Esophagus squamous epithelium (tissue), 4 donors: ENCODE results near the gene MEIS3.

ENCODE experiments used
- CTCF ChIP-seq, 6 experiments: fragments of 450-650 bp in 4 of 6; fragments of 200-600 bp in 2 of 6; sonication (generic) in 2 of 6; IDR thresholded peaks; one replicate each; pipeline ENCODE4 v1.5.1; 2016 to 2019; ENCODE audit warnings: antibody characterized with exemption in 6 of 6, mild to moderate bottlenecking in 4 of 6, moderate library complexity in 4 of 6
- POLR2A ChIP-seq, 4 donors: fragments of 450-650 bp; IDR thresholded peaks; one replicate each; pipeline ENCODE4 v1.6.1; 2017; ENCODE audit warnings: antibody characterized with exemption in 4 of 4, mild to moderate bottlenecking in 4 of 4, moderate library complexity in 3 of 4

- TF ChIP-seq CTCF (IDR thresholded peaks at IDR 0.05): no peak
- no peak for TF ChIP-seq POLR2A (IDR thresholded peaks at IDR 0.05)
Measured at GRCh38 chr19:47358936-47359335, 60.4 kb downstream of the MEIS3 start.
